NK-92 treated with Interleukin-12 subunit alpha and Interleukin-12 subunit beta, amount 100 ng/mL, for 24 hours (cell line): ENCODE data around the gene UBE2L3.
"Not testable (repeated sequence)": the region's sequence is repeated elsewhere in the genome, so short reads cannot be mapped to it uniquely, and the experiment has no call there.

Experiments used
- DNase-seq: peaks from one replicate; lab custom pipeline; 2025; lab: John Stamatoyannopoulos, UW

UBE2L3 gene

GRCh38 chr22:21602579-21602978 is 35.1 kb downstream of the UBE2L3 start:
- no peak for DNase-seq

- DNase-seq = no peak
These were observed 36.5 kb downstream of the UBE2L3 start for GRCh38 chr22:21603973-21604372.

GRCh38 chr22:21605887-21606564 is 38.5 kb downstream of the UBE2L3 start:
- no peak for DNase-seq

- no peak for DNase-seq
These were observed 39.3 kb downstream of the UBE2L3 start for GRCh38 chr22:21606775-21607174.

- DNase-seq = not testable (repeated sequence)
These were observed 42.1 kb downstream of the UBE2L3 start for GRCh38 chr22:21609556-21610157.

- no peak for DNase-seq
These were observed 43.9 kb downstream of the UBE2L3 start for GRCh38 chr22:21611210-21611977.

- DNase-seq = no peak
These were observed 45.3 kb downstream of the UBE2L3 start for GRCh38 chr22:21612858-21613257.

- no peak for DNase-seq
These were observed 46.2 kb downstream of the UBE2L3 start for GRCh38 chr22:21613553-21614233.

- DNase-seq = no peak
These were observed 48.2 kb downstream of the UBE2L3 start for GRCh38 chr22:21615731-21616130.

- DNase-seq = not testable (repeated sequence)
These were observed 49.8 kb downstream of the UBE2L3 start for GRCh38 chr22:21617337-21617736.

GRCh38 chr22:21621025-21621424 is 53.5 kb downstream of the UBE2L3 start:
- no peak for DNase-seq

- DNase-seq = no peak
These were observed 54.8 kb downstream of the UBE2L3 start for GRCh38 chr22:21622011-21622918.

GRCh38 chr22:21622919-21623647 is 55.6 kb downstream of the UBE2L3 start:
- DNase-seq = no peak

- no peak for DNase-seq
These were observed 56.1 kb downstream of the UBE2L3 start for GRCh38 chr22:21623648-21623970.

GRCh38 chr22:21624120-21624879 is 56.8 kb downstream of the UBE2L3 start:
- DNase-seq = no peak

GRCh38 chr22:21624880-21625791 is 57.6 kb downstream of the UBE2L3 start:
- no peak for DNase-seq

- no peak for DNase-seq
These were observed 58.7 kb downstream of the UBE2L3 start for GRCh38 chr22:21626073-21626734.

- no peak for DNase-seq
These were observed 59.4 kb downstream of the UBE2L3 start for GRCh38 chr22:21626735-21627469.
